H54 (cell line): ENCODE results near the gene TBRG4.

Source experiments
- DNase-seq: peaks from one replicate; pipeline ENCODE4 v3.0.0; 2011; ENCODE audit warnings: low spot score, mixed read lengths; ENCODE audit not compliant: insufficient read length
- FAIRE-seq: peaks from 3 replicates; lab custom pipeline; 2011; peaks lifted over from hg19 to GRCh38; lab: Jason Lieb, UNC
- POLR2A ChIP-seq: IDR thresholded peaks from 2 replicates; pipeline ENCODE4 v1.6.1; 2011; ENCODE audit warnings: low read depth, mild to moderate bottlenecking, low read length

Gene TBRG4

GRCh38 chr7:45133352-45133751 lies 21.9 kb upstream of the TBRG4 start:
- no peak for DNase-seq
- TF ChIP-seq POLR2A, result no peak
- no peak for FAIRE-seq

- FAIRE-seq, result no peak
- TF ChIP-seq POLR2A, result no peak
Measured at GRCh38 chr7:45132708-45133320, 21.3 kb upstream of the TBRG4 start.

GRCh38 chr7:45131891-45132290 lies 20.4 kb upstream of the TBRG4 start:
- DNase-seq (no peak), FAIRE-seq (no peak)
- no peak for TF ChIP-seq POLR2A

More at GRCh38 chr7:45132708-45133320, 21.3 kb upstream of the TBRG4 start:
- no peak for DNase-seq

GRCh38 chr7:45130910-45131309 lies 19.4 kb upstream of the TBRG4 start:
- FAIRE-seq (no peak), DNase-seq (no peak)
- TF ChIP-seq POLR2A, result no peak

- no peak for FAIRE-seq
- DNase-seq, result no peak
- TF ChIP-seq POLR2A, result no peak
Measured at GRCh38 chr7:45129906-45130305, 18.4 kb upstream of the TBRG4 start.

- FAIRE-seq (no peak), DNase-seq (no peak)
- TF ChIP-seq POLR2A, result no peak
Measured at GRCh38 chr7:45129181-45129800, 17.8 kb upstream of the TBRG4 start.

GRCh38 chr7:45126920-45127319 lies 15.4 kb upstream of the TBRG4 start:
- no peak for TF ChIP-seq POLR2A
- FAIRE-seq (no peak), DNase-seq (no peak)

GRCh38 chr7:45126201-45126600 lies 14.7 kb upstream of the TBRG4 start:
- FAIRE-seq (no peak), DNase-seq (no peak)
- no peak for TF ChIP-seq POLR2A

GRCh38 chr7:45125193-45125904 lies 13.9 kb upstream of the TBRG4 start:
- TF ChIP-seq POLR2A, result no peak
- DNase-seq, result no peak
- no peak for FAIRE-seq

GRCh38 chr7:45123913-45124710 lies 12.6 kb upstream of the TBRG4 start:
- DNase-seq, result no peak
- TF ChIP-seq POLR2A, result no peak

GRCh38 chr7:45122975-45123860 lies 11.7 kb upstream of the TBRG4 start:
- DNase-seq (no peak), FAIRE-seq (no peak)
- no peak for TF ChIP-seq POLR2A

More at GRCh38 chr7:45123913-45124710, 12.6 kb upstream of the TBRG4 start:
- no peak for FAIRE-seq

GRCh38 chr7:45119550-45119949 lies 8.1 kb upstream of the TBRG4 start:
- FAIRE-seq (no peak), DNase-seq (no peak)
- TF ChIP-seq POLR2A, result no peak

GRCh38 chr7:45118889-45119331 lies 7.4 kb upstream of the TBRG4 start:
- FAIRE-seq (no peak), DNase-seq (no peak)
- TF ChIP-seq POLR2A, result no peak
